Measurements from ENCODE around the gene BAZ1B. TPM values are rescaled to one million over a fixed set of nuclear protein-coding genes. Genes with fewer than 3 reads are reported as not detected.

BAZ1B gene
- total and polyA plus RNA-seq, 2 of the 4 experiments (the other 2 are of a cell fraction): 20.2 to 45.0 TPM

DNA sequence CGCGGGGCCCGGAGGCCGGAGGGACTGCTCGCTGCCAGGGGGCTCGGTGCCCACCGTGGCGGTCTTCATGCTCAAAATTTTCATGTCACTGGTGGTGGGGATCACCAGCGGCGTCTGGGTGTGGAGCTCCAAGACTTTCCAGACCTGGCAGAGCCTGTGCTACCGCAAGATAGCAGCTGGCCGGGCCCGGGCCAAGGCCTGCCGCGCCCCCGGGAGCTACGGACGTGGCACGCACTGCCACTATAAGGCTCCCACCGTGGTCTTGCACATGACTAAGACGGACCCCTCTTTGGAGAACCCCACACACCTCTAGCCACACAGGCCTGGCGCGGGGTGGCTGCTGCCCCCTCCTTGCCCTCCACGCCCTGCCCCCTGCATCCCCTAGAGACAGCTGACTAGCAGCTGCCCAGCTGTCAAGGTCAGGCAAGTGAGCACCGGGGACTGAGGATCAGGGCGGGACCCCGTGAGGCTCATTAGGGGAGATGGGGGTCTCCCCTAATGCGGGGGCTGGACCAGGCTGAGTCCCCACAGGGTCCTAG, 86.6 kb downstream of the BAZ1B start:
- CTCF ChIA-PET: interaction anchor here (0.5 kb wide), 1 partner anchor 129 kb away, joined by 5 read pairs; no protein-coding TSS in a partner anchor
- no peak for DNase-seq
- intact Hi-C loops (cut with micrococcal nuclease): no loop called here

More for the DNA sequence above, 86.6 kb downstream of the BAZ1B start:
- 94% methylated on average over 19 of the region's 28 CpGs; no CpG with 5 or more reads in 1 of the 2 experiments for WGBS, 2 experiments (ENCODE audit: extremely low coverage in 2 of 2, insufficient read length in 1 of 2)
- Histone ChIP-seq H3K4me3 (ENCODE audit: insufficient read depth, low read depth, low read length) (no peak overlapping the region), H4K91ac (ENCODE audit: insufficient read depth, low read depth, low read length) (no peak overlapping the region), H3K23ac (ENCODE audit: low read depth, low read length) (no peak overlapping the region), H2BK15ac (ENCODE audit: low read depth, low read length) (no peak overlapping the region), H3K4me2 (ENCODE audit: low read depth, low read length) (no peak overlapping the region; the same call in 1 of the 2 replicates), H3K27me3 (ENCODE audit: control insufficient read depth, insufficient read depth, low read length) (no peaks in the 10 kb centered on the region), H3K18ac (ENCODE audit: low read depth, low read length) (no peak overlapping the region), H3K79me1 (ENCODE audit: low read depth in 1 of 2, low read length in 2 of 2) (peaks cover 0 to 5% of the 10 kb centered on the region in 2 experiments; a peak in 1 of 4 replicates), H3K27ac (ENCODE audit: insufficient read depth, low read length) (no peak overlapping the region), H4K20me1 (ENCODE audit: insufficient read depth, low read length) (no peaks in the 10 kb centered on the region; the same call in 1 of the 2 replicates), H3K9ac (ENCODE audit: low read depth, low read length) (no peak overlapping the region), H3K14ac (replicated peaks; ENCODE audit: low read depth, low read length) (no peak overlapping the region), H2AFZ (replicated peaks; ENCODE audit: low read length, poor library complexity) (no peak overlapping the region), H2BK120ac (ENCODE audit: low read depth, low read length) (no peak overlapping the region), H2BK5ac (ENCODE audit: low read depth, low read length, poor library complexity, severe bottlenecking) (no peak overlapping the region), H3K36me3 (ENCODE audit: control insufficient read depth, insufficient read depth, low read length) (peaks cover 9% of the 10 kb centered on the region), H3K9me1 (ENCODE audit: insufficient read depth, low read length) (0 out of 2 replicates have a peak, but pooled peaks cover 6% of the 10 kb centered on the region), H2AK5ac (ENCODE audit: low read depth, low read length) (no peak overlapping the region), H3K4me1 (ENCODE audit: control insufficient read depth, insufficient read depth, low read length) (peaks cover 3% of the 10 kb centered on the region; the same call in 1 of the 2 replicates), H3K4ac (ENCODE audit: low read depth, low read length) (no peak overlapping the region), H4K5ac (ENCODE audit: low read depth, low read length) (no peak overlapping the region), H4K8ac (ENCODE audit: low read depth in 2 of 2, low read length in 2 of 2) (no peak overlapping the region), H2AK9ac (replicated peaks; ENCODE audit: low read depth, low read length, poor library complexity) (no peak overlapping the region), H2BK20ac (ENCODE audit: low read depth, low read length) (no peak overlapping the region), H3K9me3 (ENCODE audit: control insufficient read depth, insufficient read depth, low read length) (no peaks in the 10 kb centered on the region), H3K56ac (ENCODE audit: extremely low read depth, insufficient read depth, low read length) (no peak overlapping the region)
- BruUV-seq (replicated peaks): no TSS peak
- POLR2A ChIA-PET (ENCODE audit: unreplicated experiment): no interaction called here
- ATAC-seq (ENCODE audit: low read depth): no peak
- TF ChIP-seq, protein P1, sequence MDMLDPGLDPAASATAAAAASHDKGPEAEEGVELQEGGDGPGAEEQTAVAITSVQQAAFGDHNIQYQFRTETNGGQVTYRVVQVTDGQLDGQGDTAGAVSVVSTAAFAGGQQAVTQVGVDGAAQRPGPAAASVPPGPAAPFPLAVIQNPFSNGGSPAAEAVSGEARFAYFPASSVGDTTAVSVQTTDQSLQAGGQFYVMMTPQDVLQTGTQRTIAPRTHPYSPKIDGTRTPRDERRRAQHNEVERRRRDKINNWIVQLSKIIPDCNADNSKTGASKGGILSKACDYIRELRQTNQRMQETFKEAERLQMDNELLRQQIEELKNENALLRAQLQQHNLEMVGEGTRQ (IDR thresholded peaks at IDR 0.05; ENCODE audit: low read depth, low read length): no peak
- TF ChIP-seq RCOR1 (IDR thresholded peaks at IDR 0.05; ENCODE audit: insufficient replicate concordance, low read length): no peak
- TF ChIP-seq, protein P2, sequence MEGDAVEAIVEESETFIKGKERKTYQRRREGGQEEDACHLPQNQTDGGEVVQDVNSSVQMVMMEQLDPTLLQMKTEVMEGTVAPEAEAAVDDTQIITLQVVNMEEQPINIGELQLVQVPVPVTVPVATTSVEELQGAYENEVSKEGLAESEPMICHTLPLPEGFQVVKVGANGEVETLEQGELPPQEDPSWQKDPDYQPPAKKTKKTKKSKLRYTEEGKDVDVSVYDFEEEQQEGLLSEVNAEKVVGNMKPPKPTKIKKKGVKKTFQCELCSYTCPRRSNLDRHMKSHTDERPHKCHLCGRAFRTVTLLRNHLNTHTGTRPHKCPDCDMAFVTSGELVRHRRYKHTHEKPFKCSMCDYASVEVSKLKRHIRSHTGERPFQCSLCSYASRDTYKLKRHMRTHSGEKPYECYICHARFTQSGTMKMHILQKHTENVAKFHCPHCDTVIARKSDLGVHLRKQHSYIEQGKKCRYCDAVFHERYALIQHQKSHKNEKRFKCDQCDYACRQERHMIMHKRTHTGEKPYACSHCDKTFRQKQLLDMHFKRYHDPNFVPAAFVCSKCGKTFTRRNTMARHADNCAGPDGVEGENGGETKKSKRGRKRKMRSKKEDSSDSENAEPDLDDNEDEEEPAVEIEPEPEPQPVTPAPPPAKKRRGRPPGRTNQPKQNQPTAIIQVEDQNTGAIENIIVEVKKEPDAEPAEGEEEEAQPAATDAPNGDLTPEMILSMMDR (conservative IDR thresholded peaks at IDR 0.05; ENCODE audit: low read depth, low read length): no peak
- no peak for TF ChIP-seq MAFK (IDR thresholded peaks at IDR 0.05; ENCODE audit: low read depth, low read length)
- no peak for TF ChIP-seq BHLHE40 (IDR thresholded peaks at IDR 0.05; ENCODE audit: low read depth, low read length)
- TF ChIP-seq CEBPB (IDR thresholded peaks at IDR 0.05; ENCODE audit: low read depth, low read length): no peak
- TF ChIP-seq RAD21 (IDR thresholded peaks at IDR 0.05; ENCODE audit: low read length): no peak
- TF ChIP-seq POLR2A (IDR thresholded peaks at IDR 0.05; ENCODE audit: low read depth, low read length): no peak
- no peak for TF ChIP-seq FOS (IDR thresholded peaks at IDR 0.05; ENCODE audit: low read depth, low read length)
- TF ChIP-seq CHD1 (IDR thresholded peaks at IDR 0.05; ENCODE audit: low read depth, low read length): no peak
- TF ChIP-seq RFX5 (IDR thresholded peaks at IDR 0.05; ENCODE audit: low read depth, low read length): no peak
- TF ChIP-seq NFE2L2 (IDR thresholded peaks at IDR 0.05; ENCODE audit: low read depth, low read length): no peak
- TF ChIP-seq SMC3 (IDR thresholded peaks at IDR 0.05; ENCODE audit: low read depth, low read length): no peak
- no peak for TF ChIP-seq MXI1 (IDR thresholded peaks at IDR 0.05; ENCODE audit: borderline replicate concordance, low read depth, low read length)
- TF ChIP-seq, protein P3, sequence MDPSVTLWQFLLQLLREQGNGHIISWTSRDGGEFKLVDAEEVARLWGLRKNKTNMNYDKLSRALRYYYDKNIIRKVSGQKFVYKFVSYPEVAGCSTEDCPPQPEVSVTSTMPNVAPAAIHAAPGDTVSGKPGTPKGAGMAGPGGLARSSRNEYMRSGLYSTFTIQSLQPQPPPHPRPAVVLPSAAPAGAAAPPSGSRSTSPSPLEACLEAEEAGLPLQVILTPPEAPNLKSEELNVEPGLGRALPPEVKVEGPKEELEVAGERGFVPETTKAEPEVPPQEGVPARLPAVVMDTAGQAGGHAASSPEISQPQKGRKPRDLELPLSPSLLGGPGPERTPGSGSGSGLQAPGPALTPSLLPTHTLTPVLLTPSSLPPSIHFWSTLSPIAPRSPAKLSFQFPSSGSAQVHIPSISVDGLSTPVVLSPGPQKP (IDR thresholded peaks at IDR 0.05; ENCODE audit: borderline replicate concordance, low read depth, low read length): no peak
- no peak for TF ChIP-seq MAZ (IDR thresholded peaks at IDR 0.05; ENCODE audit: borderline replicate concordance, low read depth, low read length)
- in situ Hi-C loops (cut with MboI; ENCODE audit: low sequenced_read_pairs): loop anchor here (5.0 kb wide), 1 partner anchor 93 kb away; no protein-coding TSS in a partner anchor
- dilution Hi-C loops (cut with HindIII; ENCODE audit: low sequenced_read_pairs, unreplicated experiment): no loop called here
